Bronchial epithelial cell (primary cell): Measurements from ENCODE around the gene PGC. TPM values are rescaled to one million over a fixed set of nuclear protein-coding genes. Genes with fewer than 3 reads are reported as not detected.

Experiments used
- DNase-seq: peaks from one replicate; pipeline ENCODE4 v3.0.0-alpha.2; 2010; ENCODE audit warnings: low read depth
- FAIRE-seq: peaks from 2 replicates; lab custom pipeline; 2011; peaks lifted over from hg19 to GRCh38; lab: Jason Lieb, UNC
- H3K27me3 ChIP-seq: 2 replicates; pipeline ENCODE4 v1.5.1; 2011; ENCODE audit warnings: low read length; ENCODE audit not compliant: control insufficient read depth, insufficient read depth
- H3K36me3 ChIP-seq: 2 replicates; pipeline ENCODE4 v1.5.1; 2011; ENCODE audit warnings: low read length; ENCODE audit not compliant: control insufficient read depth, insufficient read depth
- H3K4me3 ChIP-seq: 2 replicates; pipeline ENCODE4 v1.5.1; 2011; ENCODE audit warnings: mild to moderate bottlenecking, low read depth, low read length, control low read depth
- total RNA-seq: library from RNA; depleted of rRNA; stranded (reverse); fragments of >200 nt; gene quantifications from 2 replicates; pipeline ENCODE4 v1.2.1, GENCODE V29; 2014
- TF ChIP-seq, protein P1 (sequence below): IDR thresholded peaks from 2 replicates; pipeline ENCODE4 v1.5.1; 2011; ENCODE audit warnings: mild to moderate bottlenecking, moderate library complexity, low read length, control low read depth, inconsistent platforms; ENCODE audit not compliant: insufficient read depth, severe bottlenecking

PGC gene
- total RNA-seq, 1 donor from 2014 or later = not detected

DNA sequence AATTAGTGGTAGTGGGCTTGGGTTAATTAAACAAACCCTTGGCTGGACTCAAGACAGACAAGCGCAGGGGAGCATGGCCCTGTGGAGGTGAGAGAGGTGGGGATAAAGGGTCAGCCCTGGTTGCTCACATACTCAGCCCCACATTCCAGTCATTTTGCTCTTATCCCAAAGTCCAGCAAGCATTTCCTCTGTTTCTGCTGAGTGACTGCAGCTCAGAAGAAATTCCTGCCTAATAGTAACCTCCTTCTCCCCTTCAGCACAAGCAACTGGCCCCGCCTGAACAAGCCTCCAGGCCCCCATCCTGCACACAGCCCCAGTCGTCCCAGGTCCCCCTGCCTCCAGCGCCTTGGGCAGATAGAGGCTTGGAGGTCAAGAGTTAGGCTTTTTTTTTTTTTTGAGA, 8.2 kb downstream of the PGC start:
- no peaks in the 10 kb centered on the region for H3K36me3 ChIP-seq
- no peaks in the 10 kb centered on the region for H3K27me3 ChIP-seq
- no peak for FAIRE-seq
- TF ChIP-seq, protein P1, sequence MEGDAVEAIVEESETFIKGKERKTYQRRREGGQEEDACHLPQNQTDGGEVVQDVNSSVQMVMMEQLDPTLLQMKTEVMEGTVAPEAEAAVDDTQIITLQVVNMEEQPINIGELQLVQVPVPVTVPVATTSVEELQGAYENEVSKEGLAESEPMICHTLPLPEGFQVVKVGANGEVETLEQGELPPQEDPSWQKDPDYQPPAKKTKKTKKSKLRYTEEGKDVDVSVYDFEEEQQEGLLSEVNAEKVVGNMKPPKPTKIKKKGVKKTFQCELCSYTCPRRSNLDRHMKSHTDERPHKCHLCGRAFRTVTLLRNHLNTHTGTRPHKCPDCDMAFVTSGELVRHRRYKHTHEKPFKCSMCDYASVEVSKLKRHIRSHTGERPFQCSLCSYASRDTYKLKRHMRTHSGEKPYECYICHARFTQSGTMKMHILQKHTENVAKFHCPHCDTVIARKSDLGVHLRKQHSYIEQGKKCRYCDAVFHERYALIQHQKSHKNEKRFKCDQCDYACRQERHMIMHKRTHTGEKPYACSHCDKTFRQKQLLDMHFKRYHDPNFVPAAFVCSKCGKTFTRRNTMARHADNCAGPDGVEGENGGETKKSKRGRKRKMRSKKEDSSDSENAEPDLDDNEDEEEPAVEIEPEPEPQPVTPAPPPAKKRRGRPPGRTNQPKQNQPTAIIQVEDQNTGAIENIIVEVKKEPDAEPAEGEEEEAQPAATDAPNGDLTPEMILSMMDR = no peak
- H3K4me3 ChIP-seq = no peak overlapping the region
- no peak for DNase-seq

DNA sequence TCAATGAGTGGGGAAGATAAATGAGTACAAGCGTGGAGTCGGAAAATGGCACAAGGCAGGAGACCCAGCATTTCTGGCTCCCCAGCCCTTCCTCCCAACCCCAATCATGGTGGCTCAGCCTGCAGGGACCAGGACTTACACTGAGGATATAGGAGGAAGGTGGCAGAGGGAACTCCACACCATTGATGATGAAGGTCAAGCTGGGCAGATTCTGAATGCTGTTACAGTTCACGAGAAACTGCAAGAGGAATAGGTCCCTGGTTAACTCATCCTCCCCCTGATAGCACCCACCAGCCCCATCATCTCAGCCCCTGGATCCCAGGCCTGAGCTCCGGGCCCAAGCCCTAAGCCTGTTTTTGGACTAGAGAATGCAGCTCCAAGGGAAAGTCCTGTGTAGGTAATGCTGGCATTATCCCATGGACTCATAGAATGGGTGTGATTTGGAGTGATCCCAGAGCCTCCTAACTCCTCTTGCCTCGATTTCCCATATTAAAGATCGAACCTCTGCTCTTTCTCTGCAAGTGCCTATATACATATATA, 9.5 kb downstream of the PGC start:
- Histone ChIP-seq H3K27me3 (no peaks in the 10 kb centered on the region), H3K36me3 (no peaks in the 10 kb centered on the region), H3K4me3 (no peak overlapping the region)
- TF ChIP-seq, protein P1 = no peak
- DNase-seq = no peak
- FAIRE-seq = no peak

DNA sequence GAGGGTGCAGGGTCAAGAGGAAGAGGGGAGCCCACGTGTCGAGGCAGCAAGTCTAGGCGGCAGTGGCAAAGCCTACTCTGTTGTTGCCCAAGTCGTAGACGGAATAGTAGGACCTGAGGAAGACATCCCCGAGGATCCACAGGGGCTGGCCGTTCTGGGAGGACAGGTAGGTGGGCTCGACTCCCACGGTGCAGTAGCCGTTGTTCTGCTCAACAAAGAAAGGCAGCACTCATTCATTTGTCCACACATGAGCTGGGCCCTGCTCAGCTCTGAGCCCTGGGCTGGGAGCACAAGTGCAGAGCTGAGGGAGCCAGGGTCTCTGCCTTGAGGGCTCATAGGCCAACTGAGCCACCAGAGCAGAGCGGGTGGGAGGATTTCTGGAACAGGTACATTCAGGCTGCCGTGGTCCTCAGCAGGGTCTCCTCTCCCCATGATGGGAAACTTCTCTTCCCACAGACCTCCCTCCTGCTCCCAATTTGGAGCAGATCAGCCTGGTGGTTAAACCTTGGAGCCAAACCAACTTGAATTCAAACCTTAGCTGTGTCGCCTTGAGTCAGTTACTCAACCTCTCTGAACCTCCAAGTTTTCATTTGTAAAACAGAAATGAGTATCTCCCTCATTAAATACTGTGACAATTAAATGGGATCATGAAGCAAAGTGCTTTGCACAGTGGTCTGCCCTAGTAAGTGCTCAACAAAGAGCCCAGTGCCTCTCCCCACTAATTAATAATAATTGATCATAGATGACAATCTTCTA, 10.2 kb downstream of the PGC start:
- TF ChIP-seq, protein P1 = no peak
- no peak overlapping the region for H3K4me3 ChIP-seq
- H3K36me3 ChIP-seq = no peaks in the 10 kb centered on the region
- DNase-seq (no peak), FAIRE-seq (no peak)
- H3K27me3 ChIP-seq = no peaks in the 10 kb centered on the region

- Histone ChIP-seq H3K4me3 (no peak overlapping the region), H3K27me3 (no peaks in the 10 kb centered on the region), H3K36me3 (no peaks in the 10 kb centered on the region)
- TF ChIP-seq, protein P1 = no peak
- DNase-seq = no peak
- no peak for FAIRE-seq
Measured at GRCh38 chr6:41736186-41736733, 10.9 kb downstream of the PGC start.

DNA sequence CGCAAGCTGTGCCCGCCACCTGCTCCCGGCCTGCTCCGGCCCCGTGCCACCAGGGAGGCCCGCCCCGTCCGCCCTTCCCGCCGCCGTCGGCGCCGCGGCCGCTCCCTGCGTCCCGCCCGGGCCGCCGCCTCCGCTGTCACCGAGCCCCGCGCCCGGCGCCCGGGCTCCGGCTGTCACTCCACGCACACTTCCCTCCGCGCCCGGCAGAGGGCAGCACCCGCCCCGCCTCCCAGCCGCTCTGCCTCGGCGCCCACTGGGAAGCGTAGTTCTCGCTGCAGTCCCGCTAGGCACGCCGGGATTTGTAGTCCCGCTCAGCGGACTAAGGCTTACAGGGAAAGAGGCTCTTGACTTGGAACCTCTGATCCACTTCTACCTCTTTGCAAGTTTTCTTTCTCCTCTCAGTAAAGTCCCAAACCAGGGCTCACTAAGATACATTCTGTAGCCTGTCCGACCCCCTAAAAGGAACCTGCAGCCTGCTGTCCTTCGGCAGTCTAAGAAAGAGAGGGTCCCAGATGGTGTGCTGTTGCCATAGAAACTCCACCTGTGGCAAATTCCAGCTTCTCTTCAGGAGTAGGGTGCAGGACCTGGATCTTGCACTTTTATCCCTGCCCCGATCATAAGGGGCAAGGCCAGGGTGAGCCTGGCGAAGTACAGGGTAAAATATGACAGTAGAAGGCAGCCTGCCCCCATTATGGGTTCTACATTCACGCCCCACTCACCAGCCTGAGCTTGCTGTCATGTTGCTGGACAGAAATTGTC, 11.6 kb downstream of the PGC start, which contains the start of gene TFEB:
TSS of gene TFEB (minus strand) at position 182 of the 759 bp plus-strand sequence. CDS start 44,395 bp downstream, outside the sequence.
- H3K36me3 ChIP-seq = no peaks in the 10 kb centered on the region
- H3K4me3 ChIP-seq = peak within 1 kb of the TSS; percentile 65
- FAIRE-seq (no peak), DNase-seq (peak; percentile 78)
- TF ChIP-seq, protein P1 = peak; percentile 90
- H3K27me3 ChIP-seq = no peaks in the 10 kb centered on the region
